Neuronal stem cell (in vitro differentiated cells): ENCODE data around the gene FAM53C.
"Not testable (repeated sequence)": the region's sequence is repeated elsewhere in the genome, so short reads cannot be mapped to it uniquely, and the experiment has no call there.

Experiments
- DNase-seq: peaks from one replicate; pipeline ENCODE4 v3.0.0-alpha.2; 2013; ENCODE audit warnings: low spot score
- H2AFZ ChIP-seq: one replicate; pipeline ENCODE4 v1.6.1; 2013; ENCODE audit warnings: mild to moderate bottlenecking, low read length, inconsistent platforms
- H2AK5ac ChIP-seq: 2 replicates; pipeline ENCODE4 v1.6.1; 2013; ENCODE audit warnings: low read depth, mild to moderate bottlenecking, inconsistent platforms, low read length, moderate library complexity, mixed read lengths
- H2BK120ac ChIP-seq: 2 replicates; pipeline ENCODE4 v1.6.1; 2013; ENCODE audit warnings: low read depth, mild to moderate bottlenecking, inconsistent platforms, low read length, moderate library complexity, mixed read lengths
- H2BK12ac ChIP-seq: one replicate; pipeline ENCODE4 v1.6.1; 2013; ENCODE audit warnings: low read length, inconsistent platforms
- H2BK15ac ChIP-seq: 2 replicates; pipeline ENCODE4 v1.6.1; 2013; ENCODE audit warnings: mild to moderate bottlenecking, low read length, inconsistent platforms, mixed read lengths
- H2BK5ac ChIP-seq: one replicate; pipeline ENCODE4 v1.6.1; 2013; ENCODE audit warnings: inconsistent platforms, mild to moderate bottlenecking, low read length, moderate library complexity
- H3K14ac ChIP-seq: one replicate; pipeline ENCODE4 v1.6.1; 2013; ENCODE audit warnings: low read length, inconsistent platforms
- H3K18ac ChIP-seq: 2 replicates; pipeline ENCODE4 v1.6.1; 2013; ENCODE audit warnings: low read length, inconsistent platforms
- H3K23ac ChIP-seq: 2 replicates; pipeline ENCODE4 v1.6.1; 2013; ENCODE audit warnings: low read depth, mild to moderate bottlenecking, mixed read lengths, low read length, inconsistent platforms; ENCODE audit not compliant: poor library complexity
- H3K27ac ChIP-seq: replicated peaks from 3 replicates; pipeline ENCODE4 v1.5.1; 2013; ENCODE audit warnings: low read length, inconsistent platforms
- H3K27me3 ChIP-seq, 3 experiments: 2 replicates each; pipeline ENCODE4 v1.6.1; 2013; ENCODE audit warnings: low read length in 3 of 3, mild to moderate bottlenecking in 2 of 3, inconsistent platforms in 1 of 3, low read depth in 1 of 3, mixed read lengths in 1 of 3, moderate library complexity in 1 of 3; ENCODE audit not compliant: control insufficient read depth in 3 of 3, insufficient read depth in 3 of 3
- H3K36me3 ChIP-seq, 2 donors: replicated peaks in 1 of 2; 2 replicates each; pipeline ENCODE4 v1.6.1; 2013; ENCODE audit warnings: low read length in 2 of 2; ENCODE audit not compliant: control insufficient read depth in 2 of 2, insufficient read depth in 2 of 2
- H3K4ac ChIP-seq: 2 replicates; pipeline ENCODE4 v1.6.1; 2013; ENCODE audit warnings: inconsistent platforms, mild to moderate bottlenecking, low read length, moderate library complexity
- H3K4me1 ChIP-seq, 2 donors: 1 replicate in 1 of 2; 2 replicates in 1 of 2; pipeline ENCODE4 v1.6.1; 2013; ENCODE audit warnings: low read length in 2 of 2, low read depth in 1 of 2; ENCODE audit not compliant: control insufficient read depth in 2 of 2, insufficient read depth in 1 of 2
- H3K4me2 ChIP-seq: one replicate; pipeline ENCODE4 v1.6.1; 2013; ENCODE audit warnings: mild to moderate bottlenecking, low read length, inconsistent platforms; ENCODE audit not compliant: insufficient read depth, poor library complexity, severe bottlenecking
- H3K4me3 ChIP-seq, 2 donors: 2 replicates each; pipeline ENCODE4 v1.5.1; 2013; ENCODE audit warnings: low read length in 2 of 2, mild to moderate bottlenecking in 2 of 2, inconsistent platforms in 1 of 2, moderate library complexity in 1 of 2
- H3K79me1 ChIP-seq: one replicate; pipeline ENCODE4 v1.6.1; 2013; ENCODE audit warnings: low read depth, mild to moderate bottlenecking, inconsistent platforms, low read length, moderate library complexity
- H3K9ac ChIP-seq: one replicate; pipeline ENCODE4 v1.6.1; 2013; ENCODE audit warnings: mild to moderate bottlenecking, low read depth, low read length, inconsistent platforms; ENCODE audit not compliant: poor library complexity
- H3K9me3 ChIP-seq, 2 donors: replicated peaks in 1 of 2; 2 replicates each; pipeline versions ENCODE3 to v1.6.1; 2013; ENCODE audit warnings: low read length in 2 of 2, mild to moderate bottlenecking in 2 of 2, inconsistent platforms in 1 of 2, low read depth in 1 of 2, mixed read lengths in 1 of 2, moderate library complexity in 1 of 2; ENCODE audit not compliant: control insufficient read depth in 2 of 2, insufficient read depth in 1 of 2
- H4K8ac ChIP-seq: one replicate; pipeline ENCODE4 v1.6.1; 2013; ENCODE audit warnings: low read depth, mild to moderate bottlenecking, inconsistent platforms, low read length, moderate library complexity
- H4K91ac ChIP-seq: one replicate; pipeline ENCODE4 v1.6.1; 2013; ENCODE audit warnings: low read length, low read depth, mild to moderate bottlenecking, inconsistent platforms; ENCODE audit not compliant: poor library complexity
- WGBS, 2 donors: extraction: QIAGEN DNeasy Blood & Tissue Kit; methylation state at CpG; one replicate each; pipeline ENCODE4 v1.1.7; 2013; ENCODE audit warnings: missing lambda C conversion rate in 2 of 2, mixed read lengths in 1 of 2; ENCODE audit not compliant: insufficient read length in 2 of 2, insufficient replicate concordance in 1 of 2; ENCODE audit errors: extremely low coverage in 2 of 2; 5-methylcytosine and 5-hydroxymethylcytosine counted together

Gene FAM53C

DNA sequence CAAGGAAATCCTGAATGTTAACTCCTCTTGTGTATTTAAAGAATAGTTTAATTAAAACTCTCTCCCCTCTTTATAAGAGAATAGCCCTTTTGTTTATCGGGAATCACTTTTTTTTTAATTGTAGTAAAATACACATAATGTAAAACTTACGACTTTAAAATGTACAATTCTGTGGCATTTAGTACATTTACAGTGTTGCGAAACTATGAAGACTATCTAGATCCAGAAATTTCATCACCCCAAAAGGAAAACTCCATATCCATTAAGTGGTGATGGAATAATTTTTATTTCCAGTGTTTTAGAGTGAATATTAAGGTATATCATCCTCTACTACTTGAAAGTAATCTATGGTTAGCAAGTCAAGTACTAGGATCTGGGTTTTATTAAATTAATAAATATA, 51.3 kb downstream of the FAM53C start:
- Histone ChIP-seq H3K4me3 (no peak overlapping the region), H3K27ac (no peak overlapping the region), H3K79me1 (no peaks in the 10 kb centered on the region), H4K8ac (no peak overlapping the region), H2AFZ (no peak overlapping the region), H2BK120ac (no peak overlapping the region), H3K4ac (no peak overlapping the region), H2BK15ac (no peak overlapping the region), H3K27me3 (no peaks in the 10 kb centered on the region), H3K9ac (no peak overlapping the region), H2BK5ac (no peak overlapping the region), H2AK5ac (no peak overlapping the region), H3K14ac (no peak overlapping the region), H3K36me3 (peaks cover 20 to 94% of the 10 kb centered on the region in 2 donors), H3K9me3 (no peaks in the 10 kb centered on the region), H3K18ac (no peak overlapping the region), H4K91ac (no peak overlapping the region), H3K4me2 (no peak overlapping the region), H3K23ac (no peak overlapping the region), H2BK12ac (no peak overlapping the region), H3K4me1 (peaks cover 0 to 6% of the 10 kb centered on the region in 2 donors)
- DNase-seq, result no peak
- WGBS, 2 donors, result no CpG with 5 or more reads among the region's 3 CpGs

DNA sequence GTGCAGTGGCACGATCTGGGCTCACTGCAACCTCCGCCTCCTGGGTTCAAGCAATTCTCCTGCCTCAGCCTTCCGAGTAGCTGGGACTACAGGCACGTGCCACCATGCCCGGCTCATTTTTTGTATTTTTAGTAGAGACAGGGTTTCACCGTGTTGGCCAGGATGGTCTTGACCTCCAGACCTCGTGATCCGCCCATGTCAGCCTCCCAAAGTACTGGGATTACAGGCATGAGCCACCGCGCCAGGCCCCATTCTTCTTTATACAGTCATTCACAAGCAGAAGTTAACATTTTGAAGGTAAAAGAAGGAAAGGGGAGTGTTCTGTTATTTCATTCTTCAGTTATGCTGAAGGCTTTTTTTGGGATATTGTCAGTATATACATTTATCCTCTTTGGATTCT, 51.8 kb downstream of the FAM53C start:
- not testable (repeated sequence) for H3K23ac ChIP-seq, H3K4ac ChIP-seq, H2AK5ac ChIP-seq, H3K14ac ChIP-seq, H4K8ac ChIP-seq, H3K27ac ChIP-seq, H2AFZ ChIP-seq, H3K4me2 ChIP-seq, H4K91ac ChIP-seq, H3K27me3 ChIP-seq, H3K4me1 ChIP-seq, H3K4me3 ChIP-seq, H2BK120ac ChIP-seq, H3K79me1 ChIP-seq, H3K9ac ChIP-seq, H2BK12ac ChIP-seq, H3K9me3 ChIP-seq, H2BK5ac ChIP-seq, DNase-seq, H3K18ac ChIP-seq, H2BK15ac ChIP-seq
- peaks cover 22 to 94% of the 10 kb centered on the region in 2 donors for H3K36me3 ChIP-seq
- WGBS, 2 donors, result no CpG with 5 or more reads among the region's 10 CpGs

DNA sequence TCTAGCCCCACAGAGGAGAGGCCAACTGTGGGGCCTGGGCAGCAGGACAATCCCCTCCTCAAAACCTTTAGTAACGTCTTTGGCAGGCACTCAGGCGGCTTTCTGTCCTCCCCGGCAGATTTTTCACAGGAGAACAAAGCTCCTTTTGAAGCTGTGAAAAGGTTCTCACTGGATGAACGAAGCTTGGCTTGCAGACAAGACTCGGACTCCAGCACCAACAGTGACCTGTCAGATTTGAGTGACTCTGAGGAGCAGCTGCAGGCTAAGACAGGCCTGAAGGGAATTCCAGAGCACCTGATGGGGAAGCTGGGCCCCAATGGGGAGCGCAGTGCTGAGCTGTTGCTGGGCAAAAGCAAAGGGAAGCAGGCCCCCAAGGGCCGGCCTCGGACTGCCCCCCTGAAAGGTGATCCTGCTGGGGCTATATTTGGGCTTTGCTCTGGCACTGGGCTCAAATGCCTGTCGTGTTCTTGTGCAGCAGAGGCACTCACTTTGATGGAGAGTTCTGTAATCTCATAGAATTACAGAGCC, 53.9 kb downstream of the FAM53C start:
- WGBS, 2 donors, result no CpG with 5 or more reads among the region's 9 CpGs
- Histone ChIP-seq H3K4me3 (no peak overlapping the region), H4K91ac (no peak overlapping the region), H2AK5ac (no peak overlapping the region), H4K8ac (no peak overlapping the region), H3K9ac (peak overlapping the region; percentile 22), H3K14ac (no peak overlapping the region), H3K18ac (no peak overlapping the region), H2BK120ac (no peak overlapping the region), H3K23ac (no peak overlapping the region), H2BK12ac (no peak overlapping the region), H3K27me3 (no peaks in the 10 kb centered on the region), H2AFZ (no peak overlapping the region), H3K27ac (peak overlapping the region; percentile 72), H3K9me3 (no peaks in the 10 kb centered on the region), H3K4ac (no peak overlapping the region), H2BK15ac (no peak overlapping the region), H3K4me2 (no peak overlapping the region), H3K4me1 (peaks cover 0 to 6% of the 10 kb centered on the region in 2 donors), H3K79me1 (no peaks in the 10 kb centered on the region), H3K36me3 (peaks cover 24 to 92% of the 10 kb centered on the region in 2 donors), H2BK5ac (no peak overlapping the region)
- peak; percentile 15 for DNase-seq
